Neural cell (in vitro differentiated cells): Measurements from ENCODE around the gene MAP6.

ENCODE experiments used
- CTCF ChIP-seq: fragments of 450-650 bp; IDR thresholded peaks from 2 replicates; pipeline ENCODE4 v1.5.1; 2014; ENCODE audit warnings: antibody characterized with exemption, mild to moderate bottlenecking, moderate library complexity; ENCODE audit not compliant: poor library complexity, severe bottlenecking
- POLR2AphosphoS5 ChIP-seq: IDR thresholded peaks from 2 replicates; pipeline ENCODE4 v1.6.1; 2012
- RAD21 ChIP-seq: fragments of 450-650 bp; conservative IDR thresholded peaks from 2 replicates; pipeline ENCODE4 v1.6.1; 2014; ENCODE audit warnings: antibody characterized with exemption, mild to moderate bottlenecking, moderate library complexity

DNA sequence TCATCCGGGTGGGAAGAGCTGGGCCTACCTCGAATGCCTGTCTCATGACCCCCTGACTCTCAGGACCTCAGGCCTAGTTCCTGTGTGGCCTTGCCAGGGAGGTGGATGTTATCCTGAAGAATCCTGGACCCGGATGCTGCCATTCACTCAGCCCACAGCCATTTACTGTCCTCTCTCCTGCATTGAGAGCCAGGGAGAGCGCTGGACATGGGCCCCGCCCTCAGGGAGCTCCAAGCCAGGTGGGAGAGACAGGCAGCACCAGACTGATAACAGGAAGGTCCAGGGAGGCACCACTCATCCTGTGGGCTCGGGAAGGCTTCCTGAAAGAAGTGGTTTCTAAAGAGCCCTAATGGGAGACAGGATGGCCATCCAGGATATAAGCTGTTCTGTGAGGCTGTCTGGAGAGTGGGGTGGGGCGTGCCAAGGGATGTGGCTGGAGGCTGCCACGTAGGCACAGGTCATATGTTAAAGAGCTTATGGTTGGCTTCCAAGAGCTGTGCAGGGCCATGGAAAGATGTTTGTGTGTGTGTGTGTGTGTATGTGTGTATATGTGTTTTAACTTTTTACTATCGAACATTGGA is 98.2 kb downstream of the MAP6 start:
- no peak for TF ChIP-seq CTCF
- no peak for TF ChIP-seq RAD21
- no peak for TF ChIP-seq POLR2AphosphoS5
